Activated CD4-positive, alpha-beta memory T cell treated with anti-CD3 and anti-CD28 coated beads for 36 hours (primary cell): ENCODE results near the gene CARD11. TPM values are rescaled to one million over a fixed set of nuclear protein-coding genes. Genes with fewer than 3 reads are reported as not detected.

Source experiments
- CTCF ChIA-PET: fragments of 350-600 bp; sonication (Branson Sonifier 250); formaldehyde crosslinking; loops from one replicate; lab custom pipeline; 2021; ENCODE audit warnings: antibody characterized with exemption, inconsistent platforms; lab: Charles Lee
- POLR2A ChIA-PET: fragments of 350-600 bp; sonication (Branson Sonifier 250); formaldehyde crosslinking; loops from one replicate; lab custom pipeline; 2021; ENCODE audit warnings: antibody characterized with exemption; lab: Charles Lee
- DNase-seq: peaks from one replicate; pipeline ENCODE4 v3.0.0-alpha.2; 2020
- H3K27ac Mint-ChIP-seq: one replicate; pipeline ENCODE4 v1.8.0; 2021; ENCODE audit warnings: mixed read lengths
- H3K27me3 Mint-ChIP-seq: one replicate; pipeline ENCODE4 v1.8.0; 2021; ENCODE audit warnings: mixed read lengths
- H3K36me3 Mint-ChIP-seq: one replicate; pipeline ENCODE4 v1.8.0; 2021; ENCODE audit warnings: mixed read lengths
- H3K4me1 Mint-ChIP-seq: one replicate; pipeline ENCODE4 v1.8.0; 2021; ENCODE audit warnings: low read depth, mixed read lengths
- H3K4me3 Mint-ChIP-seq: one replicate; pipeline ENCODE4 v1.8.0; 2021; ENCODE audit warnings: mild to moderate bottlenecking, mixed read lengths
- H3K9me3 Mint-ChIP-seq: one replicate; pipeline ENCODE4 v1.8.0; 2021; ENCODE audit warnings: mixed read lengths
- intact Hi-C: fragments of 100-400 bp; cut with micrococcal nuclease; formaldehyde crosslinking; loops from one replicate; pipeline ENCODE4 v1.15.1; 2023
- total RNA-seq, 2 experiments: library from RNA; stranded (reverse); gene quantifications; one replicate each; pipeline ENCODE4 v1.2.3, GENCODE V29; 2021

CARD11 gene
- total RNA-seq, 2 experiments from 2014 or later = 107 to 108 TPM

GRCh38 chr7:2928256-2928612 is 115.4 kb downstream of the CARD11 start:
- no peaks in the 10 kb centered on the region for H3K9me3 Mint-ChIP-seq
- H3K4me3 Mint-ChIP-seq = no peak overlapping the region
- H3K4me1 Mint-ChIP-seq = no peaks in the 10 kb centered on the region
- DNase-seq = no peak
- H3K27ac Mint-ChIP-seq = no peak overlapping the region
- peaks cover 33% of the 10 kb centered on the region for H3K36me3 Mint-ChIP-seq
- H3K27me3 Mint-ChIP-seq = no peaks in the 10 kb centered on the region
- POLR2A ChIA-PET = no interaction called here
- intact Hi-C loops = no loop called here
- CTCF ChIA-PET = no interaction called here

- CTCF ChIA-PET = no interaction called here
Measured at GRCh38 chr7:2927592-2927991, 116.1 kb downstream of the CARD11 start.

GRCh38 chr7:2926896-2927405 is 116.7 kb downstream of the CARD11 start:
- CTCF ChIA-PET = no interaction called here
- no peaks in the 10 kb centered on the region for H3K9me3 Mint-ChIP-seq
- H3K27me3 Mint-ChIP-seq = no peaks in the 10 kb centered on the region
- no peak for DNase-seq
- H3K4me3 Mint-ChIP-seq = no peak overlapping the region
- peaks cover 32% of the 10 kb centered on the region for H3K36me3 Mint-ChIP-seq
- peak overlapping the region; percentile 63 for H3K27ac Mint-ChIP-seq
- POLR2A ChIA-PET = no interaction called here
- intact Hi-C loops = no loop called here
- no peaks in the 10 kb centered on the region for H3K4me1 Mint-ChIP-seq

More at GRCh38 chr7:2927592-2927991, 116.1 kb downstream of the CARD11 start:
- POLR2A ChIA-PET = no interaction called here
- DNase-seq = no peak
- no peaks in the 10 kb centered on the region for H3K9me3 Mint-ChIP-seq
- H3K36me3 Mint-ChIP-seq = peaks cover 32% of the 10 kb centered on the region
- intact Hi-C loops = no loop called here
- no peaks in the 10 kb centered on the region for H3K4me1 Mint-ChIP-seq
- H3K27ac Mint-ChIP-seq = no peak overlapping the region
- no peak overlapping the region for H3K4me3 Mint-ChIP-seq
- H3K27me3 Mint-ChIP-seq = no peaks in the 10 kb centered on the region

- no peaks in the 10 kb centered on the region for H3K9me3 Mint-ChIP-seq
- H3K36me3 Mint-ChIP-seq = peaks cover 34% of the 10 kb centered on the region
- no peaks in the 10 kb centered on the region for H3K27me3 Mint-ChIP-seq
- ChIA-PET CTCF (no interaction called here), POLR2A (no interaction called here)
- DNase-seq = no peak
- H3K4me1 Mint-ChIP-seq = no peaks in the 10 kb centered on the region
- intact Hi-C loops = no loop called here
- H3K27ac Mint-ChIP-seq = peak overlapping the region; percentile 63
- H3K4me3 Mint-ChIP-seq = no peak overlapping the region
Measured at GRCh38 chr7:2926120-2926895, 117.4 kb downstream of the CARD11 start.

- Mint-ChIP-seq H3K4me1 (no peaks in the 10 kb centered on the region), H3K36me3 (peaks cover 38% of the 10 kb centered on the region), H3K9me3 (peaks cover 3% of the 10 kb centered on the region), H3K27me3 (no peaks in the 10 kb centered on the region), H3K27ac (no peak overlapping the region), H3K4me3 (no peak overlapping the region)
- DNase-seq = no peak
- intact Hi-C loops = no loop called here
- CTCF ChIA-PET = no interaction called here
- POLR2A ChIA-PET = interaction anchor here (1.5 kb wide), 1 partner anchor 22 kb away, joined by 3 read pairs; no protein-coding TSS in a partner anchor
Measured at GRCh38 chr7:2924866-2925840, 118.5 kb downstream of the CARD11 start.

DNA sequence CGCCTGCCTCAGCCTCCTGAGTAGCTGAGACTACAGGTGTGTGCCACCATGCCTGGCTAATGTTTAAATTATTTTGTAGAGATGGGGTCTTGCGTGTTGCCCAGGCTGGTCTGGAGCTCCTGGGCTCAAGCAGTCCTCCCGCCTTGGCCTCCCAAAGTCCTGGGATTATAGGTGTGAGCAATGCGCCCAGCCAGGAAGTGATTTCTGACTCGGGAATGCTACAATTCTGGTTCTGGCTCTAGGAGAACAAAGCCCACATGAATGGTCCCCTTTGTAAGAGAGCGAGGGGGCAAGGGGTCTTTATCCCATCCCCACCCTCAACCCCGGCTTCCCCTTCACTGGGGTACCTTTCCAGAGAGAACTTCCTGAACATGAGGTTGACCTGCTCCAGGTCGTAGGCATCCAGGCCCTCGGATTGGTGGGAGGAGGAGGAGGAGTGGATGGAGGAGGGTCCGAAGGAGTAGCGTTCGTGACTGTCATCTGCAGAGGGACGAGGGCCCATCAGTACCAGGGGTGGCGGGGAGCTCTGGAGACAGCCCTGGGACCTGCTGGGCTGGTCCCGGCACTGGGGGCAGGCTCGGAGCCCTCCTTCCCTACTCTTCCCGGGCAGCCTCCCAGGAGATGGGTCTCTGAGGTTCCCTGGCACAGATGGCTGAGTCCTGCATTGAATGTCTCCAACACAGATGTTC is 119.6 kb downstream of the CARD11 start:
- Mint-ChIP-seq H3K36me3 (peaks cover 47% of the 10 kb centered on the region), H3K27ac (no peak overlapping the region), H3K9me3 (peaks cover 3% of the 10 kb centered on the region), H3K4me1 (no peaks in the 10 kb centered on the region), H3K4me3 (no peak overlapping the region), H3K27me3 (no peaks in the 10 kb centered on the region)
- DNase-seq = no peak
- CTCF ChIA-PET = interaction anchor here (0.5 kb wide), 1 partner anchor 230 kb away, joined by 4 read pairs; no protein-coding TSS in a partner anchor
- POLR2A ChIA-PET = interaction anchor here (1.5 kb wide), 1 partner anchor 21 kb away, joined by 3 read pairs; no protein-coding TSS in a partner anchor
- intact Hi-C loops = no loop called here

DNA sequence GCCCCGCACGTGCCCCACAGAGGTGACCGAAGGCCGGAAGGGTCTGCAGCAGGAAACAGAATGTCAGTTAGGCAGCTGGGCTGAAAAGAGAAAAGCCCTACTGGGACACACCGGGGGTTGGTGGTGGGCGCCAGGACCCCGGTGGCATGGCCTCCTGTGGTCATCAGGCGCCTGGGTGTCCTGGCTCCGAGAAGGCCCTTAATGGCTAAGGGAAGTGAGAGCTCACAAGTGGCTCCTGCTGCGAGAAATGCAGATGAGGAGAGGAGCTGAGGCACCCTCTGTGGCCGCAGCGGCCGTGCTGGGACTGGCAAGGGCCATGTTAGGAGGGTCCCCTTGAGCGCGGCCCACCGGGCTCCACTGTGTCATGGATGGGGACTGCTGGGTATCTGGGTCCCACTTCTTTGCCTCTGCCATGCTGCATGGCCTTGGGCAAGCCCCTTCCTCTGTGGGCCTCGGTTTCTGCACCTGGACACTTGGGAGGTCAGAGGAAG is 120.3 kb downstream of the CARD11 start:
- Mint-ChIP-seq H3K36me3 (peaks cover 50% of the 10 kb centered on the region), H3K4me1 (no peaks in the 10 kb centered on the region), H3K27me3 (no peaks in the 10 kb centered on the region), H3K27ac (no peak overlapping the region), H3K9me3 (peaks cover 3% of the 10 kb centered on the region), H3K4me3 (no peak overlapping the region)
- POLR2A ChIA-PET = interaction anchor here (1.5 kb wide), 1 partner anchor 20 kb away, joined by 3 read pairs; no protein-coding TSS in a partner anchor
- DNase-seq = no peak
- intact Hi-C loops = no loop called here
- CTCF ChIA-PET = no interaction called here

GRCh38 chr7:2922866-2923265 is 120.8 kb downstream of the CARD11 start:
- POLR2A ChIA-PET = no interaction called here
- H3K27me3 Mint-ChIP-seq = no peaks in the 10 kb centered on the region
- peaks cover 52% of the 10 kb centered on the region for H3K36me3 Mint-ChIP-seq
- peaks cover 3% of the 10 kb centered on the region for H3K9me3 Mint-ChIP-seq
- intact Hi-C loops = no loop called here
- no peak for DNase-seq
- H3K4me1 Mint-ChIP-seq = no peaks in the 10 kb centered on the region
- H3K4me3 Mint-ChIP-seq = no peak overlapping the region
- CTCF ChIA-PET = no interaction called here
- no peak overlapping the region for H3K27ac Mint-ChIP-seq

DNA sequence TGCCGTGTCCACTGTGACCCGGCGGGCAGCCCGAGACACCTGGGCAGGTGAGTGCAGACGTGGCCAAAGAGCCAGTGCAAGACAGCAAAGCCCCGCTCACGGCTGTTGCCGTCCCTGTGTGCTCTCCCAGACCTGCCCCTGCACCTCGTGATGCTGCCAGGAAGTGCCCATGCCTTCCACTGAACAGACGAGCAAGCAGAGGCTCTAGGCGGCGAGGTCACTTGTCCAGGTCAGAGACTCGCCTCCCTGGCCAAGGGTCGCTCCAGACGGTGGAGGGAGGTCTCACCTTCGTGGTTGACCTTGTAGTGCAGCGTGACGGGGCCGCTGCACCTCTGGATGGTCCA is 121.3 kb downstream of the CARD11 start:
- no peak overlapping the region for H3K27ac Mint-ChIP-seq
- ChIA-PET CTCF (no interaction called here), POLR2A (no interaction called here)
- peaks cover 49% of the 10 kb centered on the region for H3K36me3 Mint-ChIP-seq
- peaks cover 3% of the 10 kb centered on the region for H3K9me3 Mint-ChIP-seq
- H3K4me3 Mint-ChIP-seq = no peak overlapping the region
- H3K27me3 Mint-ChIP-seq = no peaks in the 10 kb centered on the region
- no peaks in the 10 kb centered on the region for H3K4me1 Mint-ChIP-seq
- intact Hi-C loops = no loop called here
- no peak for DNase-seq

DNA sequence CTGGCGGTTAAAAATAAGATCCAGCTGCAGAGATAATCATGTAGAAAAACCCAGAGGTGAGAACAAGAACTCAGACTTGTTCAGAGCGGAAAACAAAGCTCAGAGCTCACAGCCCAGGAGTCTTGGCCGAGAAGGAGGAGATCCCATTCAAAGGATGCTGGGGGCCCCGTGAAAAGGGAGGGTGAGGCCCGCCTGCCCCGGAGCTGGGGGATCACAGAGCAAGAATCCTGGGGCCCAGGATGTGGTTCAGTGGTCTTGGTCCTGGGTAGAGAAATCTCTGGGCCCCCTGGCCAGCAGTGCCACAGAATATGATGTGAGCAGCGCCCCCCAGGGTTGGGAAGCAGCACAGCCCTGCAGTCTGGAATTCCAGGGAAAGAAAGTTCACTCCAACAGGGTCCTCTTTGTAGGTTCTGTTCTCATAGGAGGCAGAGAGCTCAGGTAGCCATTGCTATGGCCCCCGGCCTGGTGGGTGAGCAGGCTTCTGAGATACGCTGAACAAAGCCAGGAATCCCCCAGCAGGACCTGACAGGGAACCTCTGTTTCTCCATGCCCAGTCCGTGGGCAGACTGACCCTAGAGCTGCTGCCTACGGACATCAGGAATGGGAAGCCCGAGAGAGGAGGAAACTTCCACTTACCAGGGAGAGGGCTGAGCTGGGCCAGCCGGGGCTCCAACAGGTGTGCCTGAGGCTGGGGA is 121.9 kb downstream of the CARD11 start:
- H3K27ac Mint-ChIP-seq = no peak overlapping the region
- CTCF ChIA-PET = no interaction called here
- intact Hi-C loops = no loop called here

GRCh38 chr7:2920956-2921652 is 122.6 kb downstream of the CARD11 start:
- Mint-ChIP-seq H3K27ac (no peak overlapping the region), H3K36me3 (peaks cover 54% of the 10 kb centered on the region), H3K4me1 (no peaks in the 10 kb centered on the region), H3K27me3 (no peaks in the 10 kb centered on the region), H3K9me3 (peaks cover 3% of the 10 kb centered on the region), H3K4me3 (no peak overlapping the region)
- ChIA-PET CTCF (no interaction called here), POLR2A (interaction anchor here (0.6 kb wide), 1 partner anchor 64 kb away, joined by 4 read pairs; no protein-coding TSS in a partner anchor)
- intact Hi-C loops = no loop called here
- DNase-seq = no peak

More for the DNA sequence above, 121.9 kb downstream of the CARD11 start:
- H3K27me3 Mint-ChIP-seq = no peaks in the 10 kb centered on the region
- H3K9me3 Mint-ChIP-seq = peaks cover 3% of the 10 kb centered on the region
- peaks cover 52% of the 10 kb centered on the region for H3K36me3 Mint-ChIP-seq
- POLR2A ChIA-PET = interaction anchor here (0.6 kb wide), 1 partner anchor 65 kb away, joined by 4 read pairs; no protein-coding TSS in a partner anchor
- no peak overlapping the region for H3K4me3 Mint-ChIP-seq
- no peak for DNase-seq
- H3K4me1 Mint-ChIP-seq = no peaks in the 10 kb centered on the region
